A673 (cell line): ENCODE data around the gene IBSP. TPM values are rescaled to one million over a fixed set of nuclear protein-coding genes. Genes with fewer than 3 reads are reported as not detected.
A peak's percentile ranks its signal among the peaks of the same experiment; 100 is the strongest.

ENCODE experiments used
- BruUV-seq: library from RNA; stranded (reverse); fragments of 400-500 nt; replicated peaks from 2 replicates; lab custom pipeline; 2021; lab: Mats Ljungman, UMichigan
- CTCF ChIA-PET: fragments of 300-600 bp; sonication (Branson Sonifier 250); formaldehyde crosslinking; loops from one replicate; lab custom pipeline; 2022; ENCODE audit warnings: antibody characterized with exemption; lab: Charles Lee
- POLR2A ChIA-PET: fragments of 300-600 bp; sonication (Branson Sonifier 250); formaldehyde crosslinking; loops from one replicate; lab custom pipeline; 2022; ENCODE audit warnings: antibody characterized with exemption; ENCODE audit not compliant: low non-redundant PET; lab: Charles Lee
- DNase-seq: peaks from one replicate; pipeline ENCODE4 v3.0.0-alpha.2; 2015; ENCODE audit warnings: low spot score
- H3K27ac ChIP-seq: fragments of 200-600 bp; sonication (generic); 2 replicates; pipeline ENCODE4 v1.5.1; 2016; ENCODE audit warnings: mixed run types, low read depth, mild to moderate bottlenecking, mixed read lengths, antibody characterized with exemption, low read length; ENCODE audit not compliant: poor library complexity, severe bottlenecking
- H3K27me3 ChIP-seq: fragments of 200-600 bp; sonication (generic); replicated peaks from 2 replicates; pipeline ENCODE4 v1.6.1; 2017; ENCODE audit warnings: mixed run types, low read depth, mild to moderate bottlenecking, mixed read lengths, antibody characterized with exemption, low read length; ENCODE audit not compliant: insufficient read depth, poor library complexity
- H3K36me3 ChIP-seq: fragments of 200-600 bp; sonication (generic); 2 replicates; pipeline ENCODE4 v1.6.1; 2016; ENCODE audit warnings: mixed run types, mild to moderate bottlenecking, mixed read lengths, antibody characterized with exemption, low read length; ENCODE audit not compliant: insufficient read depth, poor library complexity, severe bottlenecking
- H3K4me1 ChIP-seq: fragments of 200-600 bp; sonication (generic); 2 replicates; pipeline ENCODE4 v1.6.1; 2017; ENCODE audit warnings: mixed run types, mild to moderate bottlenecking, mixed read lengths, antibody characterized with exemption, low read length; ENCODE audit not compliant: insufficient read depth, poor library complexity, severe bottlenecking
- H3K4me3 ChIP-seq: fragments of 200-600 bp; sonication (generic); 2 replicates; pipeline ENCODE4 v1.5.1; 2016; ENCODE audit warnings: low read depth, mixed run types, mild to moderate bottlenecking, mixed read lengths, low read length; ENCODE audit not compliant: poor library complexity, severe bottlenecking
- H3K9me3 ChIP-seq: fragments of 200-600 bp; sonication (generic); 2 replicates; pipeline ENCODE4 v1.6.1; 2016; ENCODE audit warnings: mixed run types, low read depth, mild to moderate bottlenecking, mixed read lengths, antibody characterized with exemption, low read length; ENCODE audit not compliant: poor library complexity, severe bottlenecking
- EZH2 ChIP-seq: fragments of 200-600 bp; sonication (generic); IDR thresholded peaks from 2 replicates; pipeline ENCODE4 v1.6.1; 2017; ENCODE audit warnings: borderline replicate concordance, low read depth, mild to moderate bottlenecking, mixed read lengths, antibody characterized with exemption, low read length; ENCODE audit not compliant: poor library complexity, severe bottlenecking
- intact Hi-C: fragments of 100-400 bp; cut with micrococcal nuclease; formaldehyde crosslinking; loops from one replicate; pipeline ENCODE4 v1.10.0; 2022; ENCODE audit not compliant: unreplicated experiment
- total RNA-seq: library from RNA; stranded (reverse); gene quantifications from 2 replicates; pipeline ENCODE4 v1.2.3, GENCODE V29; 2021
- TF ChIP-seq, protein P1 (sequence below): fragments of 300-800, 200-600 bp; sonication (generic); conservative IDR thresholded peaks from 2 replicates; pipeline ENCODE4 v1.5.1; 2017; ENCODE audit warnings: low read depth, mild to moderate bottlenecking, antibody characterized with exemption, low read length, moderate library complexity, mixed read lengths

The IBSP gene
- total RNA-seq, 1 experiment from 2014 or later: not detected

DNA sequence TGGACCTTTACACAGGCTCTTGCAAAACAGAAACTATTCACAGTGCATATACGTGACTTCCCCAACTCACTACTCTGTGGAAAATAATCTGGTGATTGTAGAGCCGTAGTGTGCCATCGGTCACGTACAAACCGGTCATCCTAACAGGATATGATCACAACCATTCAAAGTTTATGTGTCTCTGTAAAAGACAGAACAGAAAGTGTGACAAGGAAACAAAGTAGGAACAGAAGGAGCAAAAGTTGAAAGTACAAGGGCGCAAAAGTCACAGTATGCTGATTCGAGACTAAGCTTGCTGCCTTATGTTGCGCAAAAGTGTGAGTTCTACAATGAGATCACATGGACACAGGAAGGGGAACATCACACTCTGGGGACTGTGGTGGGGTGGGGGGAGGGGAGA is 52.0 kb downstream of the IBSP start:
- TF ChIP-seq, protein P1, sequence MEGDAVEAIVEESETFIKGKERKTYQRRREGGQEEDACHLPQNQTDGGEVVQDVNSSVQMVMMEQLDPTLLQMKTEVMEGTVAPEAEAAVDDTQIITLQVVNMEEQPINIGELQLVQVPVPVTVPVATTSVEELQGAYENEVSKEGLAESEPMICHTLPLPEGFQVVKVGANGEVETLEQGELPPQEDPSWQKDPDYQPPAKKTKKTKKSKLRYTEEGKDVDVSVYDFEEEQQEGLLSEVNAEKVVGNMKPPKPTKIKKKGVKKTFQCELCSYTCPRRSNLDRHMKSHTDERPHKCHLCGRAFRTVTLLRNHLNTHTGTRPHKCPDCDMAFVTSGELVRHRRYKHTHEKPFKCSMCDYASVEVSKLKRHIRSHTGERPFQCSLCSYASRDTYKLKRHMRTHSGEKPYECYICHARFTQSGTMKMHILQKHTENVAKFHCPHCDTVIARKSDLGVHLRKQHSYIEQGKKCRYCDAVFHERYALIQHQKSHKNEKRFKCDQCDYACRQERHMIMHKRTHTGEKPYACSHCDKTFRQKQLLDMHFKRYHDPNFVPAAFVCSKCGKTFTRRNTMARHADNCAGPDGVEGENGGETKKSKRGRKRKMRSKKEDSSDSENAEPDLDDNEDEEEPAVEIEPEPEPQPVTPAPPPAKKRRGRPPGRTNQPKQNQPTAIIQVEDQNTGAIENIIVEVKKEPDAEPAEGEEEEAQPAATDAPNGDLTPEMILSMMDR: no peak
- TF ChIP-seq EZH2: no peak
- Histone ChIP-seq H3K4me3 (no peak overlapping the region), H3K4me1 (no peaks in the 10 kb centered on the region), H3K9me3 (no peaks in the 10 kb centered on the region), H3K27me3 (no peaks in the 10 kb centered on the region), H3K27ac (no peak overlapping the region), H3K36me3 (no peaks in the 10 kb centered on the region)
- ChIA-PET CTCF (interaction anchor here (0.6 kb wide), 1 partner anchor 458 kb away, joined by 3 read pairs; no protein-coding TSS in a partner anchor), POLR2A (no interaction called here)
- BruUV-seq: no TSS peak
- intact Hi-C loops: loop anchor here (5.0 to 10.0 kb wide), 2 partner anchors 361 to 663 kb away; no protein-coding TSS in a partner anchor
- DNase-seq: no peak

DNA sequence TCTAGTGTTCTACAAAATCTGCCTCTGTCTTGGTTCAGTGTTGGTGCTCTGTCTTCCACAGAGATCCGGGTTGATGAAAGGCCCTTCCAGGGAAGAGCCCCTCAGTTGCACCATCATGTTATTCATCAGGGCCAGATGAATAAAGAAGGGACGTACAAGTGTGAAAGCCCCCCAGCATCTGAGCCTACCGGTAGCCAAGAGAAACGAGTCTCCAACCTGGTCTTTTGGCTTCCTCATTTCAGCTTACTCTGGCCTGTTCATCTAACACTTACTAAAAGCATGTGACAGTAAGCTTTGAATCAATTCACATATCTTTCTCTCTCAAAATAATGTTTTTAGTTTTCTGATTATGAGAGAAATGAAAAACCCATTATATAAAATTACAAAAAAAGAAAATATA is 52.6 kb downstream of the IBSP start:
- Histone ChIP-seq H3K27me3 (no peaks in the 10 kb centered on the region), H3K4me3 (no peak overlapping the region), H3K36me3 (no peaks in the 10 kb centered on the region), H3K27ac (no peak overlapping the region), H3K9me3 (no peaks in the 10 kb centered on the region), H3K4me1 (no peaks in the 10 kb centered on the region)
- TF ChIP-seq EZH2: no peak
- TF ChIP-seq, protein P1: no peak
- BruUV-seq: no TSS peak
- no peak for DNase-seq
- CTCF ChIA-PET: interaction anchor here (0.6 to 1.4 kb wide), 2 partner anchors 122 to 458 kb away, joined by 3 to 19 read pairs; no protein-coding TSS in a partner anchor
- intact Hi-C loops: loop anchor here (5.0 to 10.0 kb wide), 2 partner anchors 360 to 663 kb away; no protein-coding TSS in a partner anchor
- POLR2A ChIA-PET: no interaction called here

DNA sequence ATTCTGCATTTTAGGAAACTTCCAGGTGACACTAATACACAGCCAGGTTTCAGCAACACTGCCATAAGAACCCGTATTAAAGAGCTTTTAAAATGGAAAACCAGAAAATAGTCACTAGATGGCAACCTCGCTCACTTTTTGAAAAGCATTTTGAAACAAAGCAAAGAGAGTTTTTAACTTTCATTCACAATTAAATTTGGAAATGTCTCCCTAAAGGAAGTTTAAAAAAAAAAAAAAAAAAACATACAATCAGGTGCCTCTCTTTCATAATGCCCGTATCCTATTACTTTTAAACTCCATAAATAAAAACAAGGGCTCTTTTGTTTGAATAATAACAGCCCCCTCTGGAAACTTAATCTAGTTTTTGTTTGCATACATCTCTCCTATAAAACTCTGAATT is 53.8 kb downstream of the IBSP start:
- no peaks in the 10 kb centered on the region for H3K4me1 ChIP-seq
- CTCF ChIA-PET: interaction anchor here (0.7 to 1.4 kb wide), 5 partner anchors 115 to 359 kb away, joined by 3 to 19 read pairs (median 8); no protein-coding TSS in a partner anchor

More for the DNA sequence above, 53.8 kb downstream of the IBSP start:
- H3K36me3 ChIP-seq: no peaks in the 10 kb centered on the region
- intact Hi-C loops: loop anchor here (1.0 to 10.0 kb wide), 3 partner anchors 120 to 662 kb away; no protein-coding TSS in a partner anchor
- H3K27me3 ChIP-seq: no peaks in the 10 kb centered on the region
- no peak overlapping the region for H3K27ac ChIP-seq
- no peak for TF ChIP-seq EZH2
- TF ChIP-seq, protein P1: peak; percentile 46; the same call in 1 of the 2 replicates
- no peak overlapping the region for H3K4me3 ChIP-seq
- POLR2A ChIA-PET: interaction anchor here (0.7 kb wide), 1 partner anchor 118 kb away, joined by 7 read pairs; no protein-coding TSS in a partner anchor
- no peaks in the 10 kb centered on the region for H3K9me3 ChIP-seq
- BruUV-seq: no TSS peak
- DNase-seq: peak; percentile 61
